Esophagus muscularis mucosa (tissue), 3 donors: ENCODE results near the gene ARL15.

Experiments used
- POLR2A ChIP-seq: fragments of 450-650 bp; IDR thresholded peaks from one replicate; pipeline ENCODE4 v1.6.1; 2017; ENCODE audit warnings: antibody characterized with exemption, moderate library complexity, mild to moderate bottlenecking, low read depth
- TF ChIP-seq, protein P1 (sequence below), 3 experiments: fragments of 200-600 bp in 2 of 3; fragments of 450-650 bp in 1 of 3; sonication (generic) in 2 of 3; IDR thresholded peaks; one replicate each; pipeline ENCODE4 v1.5.1; 2017 to 2019; ENCODE audit warnings: antibody characterized with exemption in 3 of 3, mild to moderate bottlenecking in 2 of 3, moderate library complexity in 1 of 3

DNA sequence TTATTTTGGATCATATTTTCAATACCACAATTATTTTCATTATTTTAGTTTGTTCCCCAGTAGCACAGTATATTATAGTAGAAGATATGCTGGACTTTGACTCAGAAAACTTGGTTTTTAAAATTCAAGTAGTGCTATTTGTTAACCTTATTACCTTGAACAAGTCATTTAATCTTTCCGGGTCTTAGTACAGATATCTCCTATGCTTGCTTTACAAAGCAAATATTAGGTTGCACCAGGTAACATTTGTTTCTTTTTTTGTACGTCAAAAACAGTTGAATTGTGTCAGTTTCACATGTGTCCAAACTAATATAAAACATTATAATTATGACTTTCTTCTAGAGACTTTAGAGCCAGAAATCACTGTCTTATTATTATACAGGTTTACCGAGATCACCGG is 338.1 kb downstream of the ARL15 start:
- TF ChIP-seq, protein P1, sequence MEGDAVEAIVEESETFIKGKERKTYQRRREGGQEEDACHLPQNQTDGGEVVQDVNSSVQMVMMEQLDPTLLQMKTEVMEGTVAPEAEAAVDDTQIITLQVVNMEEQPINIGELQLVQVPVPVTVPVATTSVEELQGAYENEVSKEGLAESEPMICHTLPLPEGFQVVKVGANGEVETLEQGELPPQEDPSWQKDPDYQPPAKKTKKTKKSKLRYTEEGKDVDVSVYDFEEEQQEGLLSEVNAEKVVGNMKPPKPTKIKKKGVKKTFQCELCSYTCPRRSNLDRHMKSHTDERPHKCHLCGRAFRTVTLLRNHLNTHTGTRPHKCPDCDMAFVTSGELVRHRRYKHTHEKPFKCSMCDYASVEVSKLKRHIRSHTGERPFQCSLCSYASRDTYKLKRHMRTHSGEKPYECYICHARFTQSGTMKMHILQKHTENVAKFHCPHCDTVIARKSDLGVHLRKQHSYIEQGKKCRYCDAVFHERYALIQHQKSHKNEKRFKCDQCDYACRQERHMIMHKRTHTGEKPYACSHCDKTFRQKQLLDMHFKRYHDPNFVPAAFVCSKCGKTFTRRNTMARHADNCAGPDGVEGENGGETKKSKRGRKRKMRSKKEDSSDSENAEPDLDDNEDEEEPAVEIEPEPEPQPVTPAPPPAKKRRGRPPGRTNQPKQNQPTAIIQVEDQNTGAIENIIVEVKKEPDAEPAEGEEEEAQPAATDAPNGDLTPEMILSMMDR (IDR thresholded peaks at IDR 0.05): no peak
- no peak for TF ChIP-seq POLR2A
